HepG2 (cell line): ENCODE measurements around the gene TTBK2. TPM values are rescaled to one million over a fixed set of nuclear protein-coding genes. Genes with fewer than 3 reads are reported as not detected.
A peak's percentile ranks its signal among the peaks of the same experiment; 100 is the strongest.

Source experiments
- ATAC-seq: fragments of 200-7000 bp; cut with Tn5 transposase; 3 replicates; pipeline ENCODE4 v1.9.1; 2020; ENCODE audit warnings: mild to moderate bottlenecking, moderate library complexity
- BruUV-seq: library from RNA; stranded (reverse); fragments of 400-500 nt; replicated peaks from 2 replicates; lab custom pipeline; 2021; lab: Mats Ljungman, UMichigan
- CTCF ChIA-PET: fragments of 300-600 bp; formaldehyde crosslinking; extraction: SDS; loops from one replicate; lab custom pipeline; 2021; ENCODE audit warnings: low total read pairs, inconsistent platforms, low intra/inter-chr PET ratio; lab: Yijun Ruan, JAX
- POLR2A ChIA-PET: fragments of 350-600 bp; sonication (Branson Sonifier 250); formaldehyde crosslinking; loops from one replicate; lab custom pipeline; 2020; ENCODE audit warnings: antibody characterized with exemption, inconsistent platforms; lab: Yijun Ruan, JAX
- DNase-seq: peaks from one replicate; pipeline ENCODE4 v3.0.0-alpha.2; 2015; ENCODE audit warnings: low spot score
- FAIRE-seq: peaks from 3 replicates; lab custom pipeline; 2011; peaks lifted over from hg19 to GRCh38; lab: Jason Lieb, UNC
- H2AFZ ChIP-seq: one replicate; pipeline ENCODE4 v1.6.1; 2011; ENCODE audit warnings: low read length, inconsistent platforms
- H3K27ac ChIP-seq: fragments of 300-600 bp; 3 replicates; pipeline ENCODE4 v1.8.0; 2011; ENCODE audit warnings: mixed run types, mild to moderate bottlenecking, mixed read lengths, low read length, inconsistent platforms; ENCODE audit not compliant: insufficient read depth; ENCODE audit errors: extremely low read length
- H3K27me3 ChIP-seq, 2 experiments: fragments of 200-600 bp in 1 of 2; 2 replicates in 1 of 2; 3 replicates in 1 of 2; pipeline versions ENCODE4 v1.6.0 to v1.8.0; 2011; ENCODE audit warnings: low read length in 2 of 2, mild to moderate bottlenecking in 2 of 2, moderate library complexity in 2 of 2, inconsistent platforms in 1 of 2; ENCODE audit not compliant: insufficient read depth in 2 of 2, control insufficient read depth in 1 of 2
- H3K36me3 ChIP-seq, 2 experiments: fragments of 200-600 bp in 1 of 2; replicated peaks in 1 of 2; 2 replicates in 1 of 2; 3 replicates in 1 of 2; pipeline versions ENCODE4 v1.5.1 to v1.8.0; 2011; ENCODE audit warnings: low read length in 2 of 2, inconsistent platforms in 1 of 2; ENCODE audit not compliant: insufficient read depth in 2 of 2, control insufficient read depth in 1 of 2
- H3K4me1 ChIP-seq: 2 replicates; pipeline ENCODE4 v1.5.1; 2012; ENCODE audit warnings: low read length, inconsistent platforms; ENCODE audit not compliant: insufficient read depth
- H3K4me2 ChIP-seq: 2 replicates; pipeline ENCODE4 v1.6.0; 2011; ENCODE audit warnings: low read depth, low read length, inconsistent platforms
- H3K4me3 ChIP-seq, 3 experiments: fragments of 200-600 bp in 1 of 3; sonication (generic), shearing (Covaris generic) in 1 of 3; replicated peaks in 1 of 3; 2 replicates each; pipeline ENCODE4 v1.5.1; 2011 to 2016; ENCODE audit warnings: low read length in 3 of 3, inconsistent platforms in 2 of 3, low read depth in 2 of 3, mild to moderate bottlenecking in 2 of 3, control low read depth in 1 of 3, mixed read lengths in 1 of 3; ENCODE audit not compliant: insufficient read depth in 1 of 3
- H3K79me2 ChIP-seq: one replicate; pipeline ENCODE4 v1.6.1; 2011; ENCODE audit warnings: low read length, inconsistent platforms; ENCODE audit not compliant: insufficient read depth
- H3K9ac ChIP-seq: 2 replicates; pipeline ENCODE4 v1.6.0; 2011; ENCODE audit warnings: mild to moderate bottlenecking, low read depth, low read length, inconsistent platforms; ENCODE audit not compliant: insufficient read depth
- H3K9me3 ChIP-seq: 2 replicates; pipeline ENCODE4 v1.5.1; 2012; ENCODE audit warnings: mild to moderate bottlenecking, low read length
- H4K20me1 ChIP-seq: 2 replicates; pipeline ENCODE4 v1.6.0; 2011; ENCODE audit warnings: inconsistent platforms, mild to moderate bottlenecking, low read length, moderate library complexity; ENCODE audit not compliant: insufficient read depth
- DMTF1 ChIP-seq: sonication (generic); formaldehyde crosslinking; IDR thresholded peaks from 2 replicates; pipeline ENCODE4 v1.4.0; 2020; ENCODE audit warnings: mild to moderate bottlenecking, missing genetic modification reagents
- ELF3 ChIP-seq: IDR thresholded peaks from 2 replicates; pipeline ENCODE4 v1.6.1; 2016; ENCODE audit warnings: missing genetic modification reagents, missing compliant biosample characterization
- GTF3A ChIP-seq: sonication (generic); formaldehyde crosslinking; conservative IDR thresholded peaks from 2 replicates; pipeline ENCODE4 v1.4.0; 2020; ENCODE audit warnings: mild to moderate bottlenecking, missing genetic modification reagents
- RBM22 ChIP-seq: fragments of 200-400 bp; formaldehyde crosslinking; optimal IDR thresholded peaks from 2 replicates; pipeline ENCODE3; 2017; ENCODE audit warnings: mild to moderate bottlenecking, low read length, moderate library complexity
- TBX3 ChIP-seq: fragments of 450-650 bp; IDR thresholded peaks from 2 replicates; pipeline ENCODE4 v1.6.1; 2017; ENCODE audit warnings: antibody characterized with exemption, mild to moderate bottlenecking, inconsistent platforms, borderline replicate concordance
- THAP7 ChIP-seq: sonication (generic); formaldehyde crosslinking; IDR thresholded peaks from 2 replicates; pipeline ENCODE4 v1.8.1; 2023; ENCODE audit warnings: mild to moderate bottlenecking, missing genetic modification reagents
- ZNF3 ChIP-seq: IDR thresholded peaks from 2 replicates; pipeline ENCODE4 v1.7.0; 2017; ENCODE audit warnings: inconsistent platforms
- WGBS: methylation state at CpG from one replicate; pipeline ENCODE4 v1.1.6; 2017; ENCODE audit warnings: low lambda C conversion rate; 5-methylcytosine and 5-hydroxymethylcytosine counted together
- in situ Hi-C: cut with HindIII; loops from 2 replicates; pipeline ENCODE4 v1.10.0; 2017; ENCODE audit warnings: low pct_unique_long_range_greater_than_20kb; ENCODE audit not compliant: extremely low pct_ligation_motif_present
- intact Hi-C: fragments of 100-400 bp; cut with micrococcal nuclease; formaldehyde crosslinking; loops from one replicate; pipeline ENCODE4 v1.10.0; 2022; ENCODE audit not compliant: unreplicated experiment
- polyA plus RNA-seq, 8 experiments: library from polyadenylated mRNA; depleted of rRNA in 3 of 8; stranded (reverse) in 7 of 8; unstranded in 1 of 8; fragments of >200 nt; fragmentation: Illumina TruSeq in 4 of 8; extraction: Trizol in 4 of 8; gene quantifications; 2 replicates each; pipeline versions ENCODE4 v1.2.1 to v1.2.3, GENCODE V29; 2011 to 2016; ENCODE audit warnings: low read depth in 4 of 8, missing spikeins in 1 of 8, mixed read lengths in 1 of 8; ENCODE audit not compliant: insufficient read depth in 1 of 8
- total RNA-seq, 5 experiments: library from RNA; depleted of rRNA; stranded (reverse); fragments of >200 nt; fragmentation: Illumina TruSeq; extraction: Trizol; gene quantifications; 2 replicates each; pipeline ENCODE4 v1.2.3, GENCODE V29; 2016; ENCODE audit warnings: low read depth in 1 of 5

Gene TTBK2
- total and polyA plus RNA-seq, 2 of the 13 experiments (the other 11 are each of a cell fraction or from before 2014, with no cell fraction given): 5.1 to 7.4 TPM

- Histone ChIP-seq H3K36me3 (peaks cover 57 to 92% of the 10 kb centered on the region in 2 experiments), H3K27ac (no peak overlapping the region), H3K4me3 (no peak overlapping the region), H3K4me2 (no peak overlapping the region), H3K79me2 (no peaks in the 10 kb centered on the region), H2AFZ (no peak overlapping the region), H3K9me3 (no peaks in the 10 kb centered on the region), H4K20me1 (no peaks in the 10 kb centered on the region), H3K27me3 (no peaks in the 10 kb centered on the region)
- intact Hi-C loops (no loop called here), in situ Hi-C loops (no loop called here)
- ATAC-seq: no peak
- DNase-seq: no peak
- ChIA-PET CTCF (no interaction called here), POLR2A (no interaction called here)
- 98% methylated on average over 13 of the region's 13 CpGs for WGBS
- no peak for FAIRE-seq
- BruUV-seq: no TSS peak
- TF ChIP-seq TBX3 (no peak), THAP7 (no peak), GTF3A (CRISPR knock-in tag) (no peak), RBM22 (peak; percentile 14), ELF3 (CRISPR knock-in tag) (no peak), ZNF3 (CRISPR knock-in tag) (no peak), DMTF1 (no peak)
- TF ChIP-seq, all 625 proteins: peak for 1
- Histone ChIP-seq H3K9ac (no peak overlapping the region), H3K4me1 (no peaks in the 10 kb centered on the region)
These were observed 192.7 kb downstream of the TTBK2 start for GRCh38 chr15:42727750-42728381.
